MG63 (cell line): ENCODE measurements around the gene SETBP1. TPM values are rescaled to one million over a fixed set of nuclear protein-coding genes. Genes with fewer than 3 reads are reported as not detected.

Experiments
- DNase-seq: peaks from one replicate; pipeline ENCODE4 v3.0.0-alpha.2; 2020
- H3K27me3 ChIP-seq: fragments of 250-450 bp; sonication (Bioruptor Pico); 2 replicates; pipeline ENCODE4 v1.5.1; 2020; ENCODE audit warnings: mild to moderate bottlenecking, moderate library complexity
- H3K36me3 ChIP-seq: fragments of 250-450 bp; sonication (Bioruptor Pico); 2 replicates; pipeline ENCODE4 v1.5.1; 2020; ENCODE audit warnings: mild to moderate bottlenecking, moderate library complexity
- H3K4me3 ChIP-seq: fragments of 250-450 bp; sonication (Bioruptor Pico); 2 replicates; pipeline ENCODE4 v1.5.1; 2020; ENCODE audit warnings: mild to moderate bottlenecking, moderate library complexity
- H3K9me3 ChIP-seq: fragments of 250-450 bp; sonication (Bioruptor Pico); 2 replicates; pipeline ENCODE4 v1.5.1; 2020; ENCODE audit warnings: mild to moderate bottlenecking, moderate library complexity
- total RNA-seq: library from RNA; depleted of rRNA; stranded (reverse); fragments of >200 nt; shearing (Covaris generic); gene quantifications from 2 replicates; pipeline ENCODE4 v1.2.3, GENCODE V29; 2014; ENCODE audit warnings: low replicate concordance

The SETBP1 gene
- total RNA-seq, 1 experiment from 2014 or later, result not detected

- Histone ChIP-seq H3K27me3 (no peaks in the 10 kb centered on the region), H3K4me3 (no peak overlapping the region), H3K9me3 (no peaks in the 10 kb centered on the region), H3K36me3 (no peaks in the 10 kb centered on the region)
- peak; percentile 66 for DNase-seq
Observed at GRCh38 chr18:44733069-44733753, 52.5 kb downstream of the SETBP1 start.

- H3K36me3 ChIP-seq, result no peaks in the 10 kb centered on the region
- H3K4me3 ChIP-seq, result no peak overlapping the region
Observed at GRCh38 chr18:44733754-44734465, 53.2 kb downstream of the SETBP1 start.

GRCh38 chr18:44735096-44735495 is 54.4 kb downstream of the SETBP1 start:
- H3K36me3 ChIP-seq, result no peaks in the 10 kb centered on the region
- H3K4me3 ChIP-seq, result no peak overlapping the region
- H3K9me3 ChIP-seq, result no peaks in the 10 kb centered on the region
- DNase-seq, result no peak
- H3K27me3 ChIP-seq, result no peaks in the 10 kb centered on the region

More at GRCh38 chr18:44733754-44734465, 53.2 kb downstream of the SETBP1 start:
- DNase-seq, result no peak
- Histone ChIP-seq H3K9me3 (no peaks in the 10 kb centered on the region), H3K27me3 (no peaks in the 10 kb centered on the region)

GRCh38 chr18:44736664-44737380 is 56.1 kb downstream of the SETBP1 start:
- H3K4me3 ChIP-seq, result no peak overlapping the region
- DNase-seq, result no peak
- H3K27me3 ChIP-seq, result no peaks in the 10 kb centered on the region
- no peaks in the 10 kb centered on the region for H3K9me3 ChIP-seq
- H3K36me3 ChIP-seq, result no peaks in the 10 kb centered on the region

- Histone ChIP-seq H3K4me3 (no peak overlapping the region), H3K9me3 (no peaks in the 10 kb centered on the region), H3K27me3 (no peaks in the 10 kb centered on the region), H3K36me3 (no peaks in the 10 kb centered on the region)
- no peak for DNase-seq
Observed at GRCh38 chr18:44737623-44738022, 56.9 kb downstream of the SETBP1 start.

GRCh38 chr18:44740000-44740399 is 59.3 kb downstream of the SETBP1 start:
- Histone ChIP-seq H3K27me3 (no peaks in the 10 kb centered on the region), H3K9me3 (no peaks in the 10 kb centered on the region), H3K36me3 (no peaks in the 10 kb centered on the region), H3K4me3 (no peak overlapping the region)
- DNase-seq, result no peak

GRCh38 chr18:44741085-44741484 is 60.4 kb downstream of the SETBP1 start:
- Histone ChIP-seq H3K9me3 (no peaks in the 10 kb centered on the region), H3K4me3 (no peak overlapping the region), H3K27me3 (no peaks in the 10 kb centered on the region), H3K36me3 (no peaks in the 10 kb centered on the region)
- no peak for DNase-seq

GRCh38 chr18:44741511-44741910 is 60.8 kb downstream of the SETBP1 start:
- Histone ChIP-seq H3K4me3 (no peak overlapping the region), H3K9me3 (no peaks in the 10 kb centered on the region), H3K36me3 (no peaks in the 10 kb centered on the region), H3K27me3 (no peaks in the 10 kb centered on the region)
- no peak for DNase-seq

- DNase-seq, result no peak
- H3K27me3 ChIP-seq, result no peaks in the 10 kb centered on the region
- no peak overlapping the region for H3K4me3 ChIP-seq
- no peaks in the 10 kb centered on the region for H3K36me3 ChIP-seq
- H3K9me3 ChIP-seq, result no peaks in the 10 kb centered on the region
Observed at GRCh38 chr18:44742126-44742525, 61.4 kb downstream of the SETBP1 start.

GRCh38 chr18:44742718-44743311 is 62.1 kb downstream of the SETBP1 start:
- DNase-seq, result peak; percentile 48
- no peaks in the 10 kb centered on the region for H3K27me3 ChIP-seq
- H3K36me3 ChIP-seq, result no peaks in the 10 kb centered on the region
- H3K9me3 ChIP-seq, result no peaks in the 10 kb centered on the region
- H3K4me3 ChIP-seq, result no peak overlapping the region

- no peak for DNase-seq
- no peaks in the 10 kb centered on the region for H3K27me3 ChIP-seq
- H3K36me3 ChIP-seq, result no peaks in the 10 kb centered on the region
- no peak overlapping the region for H3K4me3 ChIP-seq
- H3K9me3 ChIP-seq, result no peaks in the 10 kb centered on the region
Observed at GRCh38 chr18:44743631-44744030, 62.9 kb downstream of the SETBP1 start.

- Histone ChIP-seq H3K9me3 (no peaks in the 10 kb centered on the region), H3K27me3 (no peaks in the 10 kb centered on the region), H3K36me3 (no peaks in the 10 kb centered on the region), H3K4me3 (no peak overlapping the region)
- DNase-seq, result no peak
Observed at GRCh38 chr18:44744161-44745121, 63.8 kb downstream of the SETBP1 start.

- no peaks in the 10 kb centered on the region for H3K27me3 ChIP-seq
- DNase-seq, result no peak
Observed at GRCh38 chr18:44747157-44747556, 66.5 kb downstream of the SETBP1 start.

GRCh38 chr18:44748582-44748981 is 67.9 kb downstream of the SETBP1 start:
- Histone ChIP-seq H3K4me3 (no peak overlapping the region), H3K36me3 (no peaks in the 10 kb centered on the region), H3K9me3 (no peaks in the 10 kb centered on the region), H3K27me3 (no peaks in the 10 kb centered on the region)
- DNase-seq, result no peak

More at GRCh38 chr18:44747157-44747556, 66.5 kb downstream of the SETBP1 start:
- Histone ChIP-seq H3K4me3 (no peak overlapping the region), H3K36me3 (no peaks in the 10 kb centered on the region), H3K9me3 (no peaks in the 10 kb centered on the region)

- DNase-seq, result no peak
- H3K4me3 ChIP-seq, result no peak overlapping the region
- H3K9me3 ChIP-seq, result no peaks in the 10 kb centered on the region
- H3K27me3 ChIP-seq, result no peaks in the 10 kb centered on the region
- no peaks in the 10 kb centered on the region for H3K36me3 ChIP-seq
Observed at GRCh38 chr18:44750774-44751173, 70.1 kb downstream of the SETBP1 start.

- DNase-seq, result no peak
- Histone ChIP-seq H3K36me3 (no peaks in the 10 kb centered on the region), H3K9me3 (no peaks in the 10 kb centered on the region), H3K4me3 (no peak overlapping the region), H3K27me3 (no peaks in the 10 kb centered on the region)
Observed at GRCh38 chr18:44754567-44754966, 73.9 kb downstream of the SETBP1 start.
